ENCODE data around the gene AHRR. TPM values are rescaled to one million over a fixed set of nuclear protein-coding genes. Genes with fewer than 3 reads are reported as not detected.

Gene AHRR
- total and polyA plus RNA-seq, 10 of the 15 experiments (the other 5 are each of a cell fraction or from before 2014, with no cell fraction given), result 0.90 to 35.2 (median 19.2) TPM

- Histone ChIP-seq H3K27ac (ENCODE audit: control insufficient read depth, insufficient read depth) (no peak overlapping the region), H3K36me3 (ENCODE audit: control insufficient read depth in 2 of 2, insufficient read depth in 2 of 2, low read length in 1 of 2) (peaks cover 18 to 28% of the 10 kb centered on the region in 2 experiments), H3K9me3 (replicated peaks; ENCODE audit: control insufficient read depth, insufficient read depth, low read length) (peaks cover 3% of the 10 kb centered on the region; the same call in 2 of the 3 replicates), H3K9ac (ENCODE audit: control insufficient read depth, insufficient read depth, low read length) (no peak overlapping the region), H3K4me1 (ENCODE audit: control insufficient read depth, insufficient read depth, low read length) (peaks cover 8% of the 10 kb centered on the region), H3K4me2 (ENCODE audit: control insufficient read depth, insufficient read depth) (no peak overlapping the region), H4K20me1 (ENCODE audit: control insufficient read depth, insufficient read depth) (no peaks in the 10 kb centered on the region), H2AFZ (ENCODE audit: control insufficient read depth, low read depth, low read length) (no peak overlapping the region), H3K4me3 (no peak overlapping the region), H3K79me2 (ENCODE audit: control insufficient read depth, insufficient read depth, low read length) (peaks cover 31% of the 10 kb centered on the region), H3K27me3 (replicated peaks in 1 of 2; ENCODE audit: control insufficient read depth in 2 of 2, insufficient read depth in 2 of 2, low read length in 1 of 2) (no peaks in the 10 kb centered on the region)
- POLR2A ChIA-PET, result interaction anchor here (0.7 to 1.5 kb wide), 8 partner anchors 11 to 227 kb away, joined by 3 to 9 read pairs (median 4); partner anchors contain the start of gene PDCD6
- SMC1A ChIA-PET (ENCODE audit: uncharacterized antibody, unreplicated experiment), result interaction anchor here (0.6 to 2.3 kb wide), 19 partner anchors 9 to 455 kb away, joined by 3 to 15 read pairs (median 3); no protein-coding TSS in a partner anchor
- CTCF ChIA-PET, result interaction anchor here (0.6 to 4.5 kb wide), 31 partner anchors 9 to 896 kb away, joined by 3 to 46 read pairs (median 4); partner anchors contain the start of gene AHRR
- RAD21 ChIA-PET (ENCODE audit: unreplicated experiment), result interaction anchor here (0.9 to 2.6 kb wide), 9 partner anchors 12 to 457 kb away, joined by 3 to 30 read pairs (median 5); partner anchors contain the start of genes AHRR, BRD9 and TRIP13
- intact Hi-C loops (cut with micrococcal nuclease; ENCODE audit: unreplicated experiment), result no loop called here
- 90% methylated on average over 19 of the region's 19 CpGs for WGBS (ENCODE audit: insufficient coverage, insufficient replicate concordance, low lambda C conversion rate, missing lambda C conversion rate)
- no peak for ATAC-seq
- in situ Hi-C loops (cut with MboI), result no loop called here
- no peak for DNase-seq (ENCODE audit: low read depth, low spot score)
- no peak for FAIRE-seq
- TF ChIP-seq BMI1 (IDR thresholded peaks at IDR 0.05; ENCODE audit: borderline replicate concordance) (no peak), NRF1 (conservative IDR thresholded peaks at IDR 0.05; ENCODE audit: low read depth, low read length) (no peak), IRF4 (IDR thresholded peaks at IDR 0.05; ENCODE audit: low read depth, low read length) (no peak), BHLHE40 (IDR thresholded peaks at IDR 0.05; ENCODE audit: borderline replicate concordance in 1 of 2, low read depth in 2 of 2, low read length in 1 of 2) (no peak), PML (IDR thresholded peaks at IDR 0.05; ENCODE audit: low read length) (no peak), SP1 (IDR thresholded peaks at IDR 0.05; ENCODE audit: low read depth, low read length) (no peak), GATAD2B (conservative IDR thresholded peaks at IDR 0.05; ENCODE audit: low read depth) (no peak), NR2C1 (IDR thresholded peaks at IDR 0.05) (no peak), EZH2 (IDR thresholded peaks at IDR 0.05; ENCODE audit: borderline replicate concordance, control insufficient read depth, low read depth, low read length) (no peak), E2F4 (IDR thresholded peaks at IDR 0.05; ENCODE audit: low read depth, low read length) (no peak), PRDM15 (CRISPR knock-in tag; IDR thresholded peaks at IDR 0.05) (no peak)
- BruUV-seq (replicated peaks), result no TSS peak
Measured at GRCh38 chr5:446066-446882, 124.8 kb downstream of the AHRR start.

Data from GM12878 (cell line).